PFSK-1 (cell line): ENCODE measurements around the gene C2orf80.
"Not testable (repeated sequence)": the region's sequence is repeated elsewhere in the genome, so short reads cannot be mapped to it uniquely, and the experiment has no call there.

ENCODE experiments used
- FOXP2 ChIP-seq: optimal IDR thresholded peaks from 2 replicates; pipeline ENCODE3; 2011; ENCODE audit warnings: borderline replicate concordance, control low read depth, inconsistent platforms; ENCODE audit not compliant: insufficient read depth; ENCODE audit errors: extremely low read length, extremely low read depth
- POLR2AphosphoS5 ChIP-seq: IDR thresholded peaks from 2 replicates; pipeline ENCODE4 v1.6.1; 2012; ENCODE audit warnings: low read depth, mild to moderate bottlenecking, control low read depth, low read length, moderate library complexity
- SIN3A ChIP-seq: IDR thresholded peaks from 2 replicates; pipeline ENCODE4 v1.6.1; 2012; ENCODE audit warnings: mild to moderate bottlenecking, low read length, moderate library complexity, borderline replicate concordance; ENCODE audit not compliant: insufficient read depth
- TAF1 ChIP-seq: IDR thresholded peaks from 2 replicates; pipeline ENCODE4 v1.6.1; 2012; ENCODE audit warnings: low read length, control low read depth, borderline replicate concordance; ENCODE audit not compliant: insufficient read depth
- TF ChIP-seq, protein P1 (sequence below), 2 experiments: IDR thresholded peaks; 2 replicates each; pipeline versions ENCODE4 v1.6.1 to v1.8.0; 2011 to 2012; ENCODE audit warnings: low read depth in 2 of 2, low read length in 2 of 2, control low read depth in 1 of 2, inconsistent platforms in 1 of 2, mild to moderate bottlenecking in 1 of 2, moderate library complexity in 1 of 2; ENCODE audit not compliant: insufficient read depth in 1 of 2

Gene C2orf80

DNA sequence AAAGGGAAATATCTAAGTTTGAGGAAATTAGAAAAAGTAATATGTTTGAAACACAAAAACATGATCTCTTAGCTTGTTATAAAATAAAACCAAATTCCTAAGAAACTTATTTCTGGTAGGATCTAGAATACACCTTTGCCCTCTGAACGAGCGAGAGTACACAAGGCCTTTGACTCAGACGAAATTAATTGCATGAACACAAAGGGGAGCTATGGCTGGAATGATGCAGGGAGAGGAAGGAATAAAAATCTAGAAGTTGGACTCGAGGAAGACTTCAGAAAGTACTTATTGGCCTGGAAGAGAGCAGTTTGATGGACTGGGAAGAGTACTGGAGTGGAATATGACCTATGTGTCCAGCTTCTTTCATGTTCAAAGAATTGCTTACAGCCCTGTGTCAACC, 64.6 kb downstream of the C2orf80 start:
- TF ChIP-seq, protein P1, sequence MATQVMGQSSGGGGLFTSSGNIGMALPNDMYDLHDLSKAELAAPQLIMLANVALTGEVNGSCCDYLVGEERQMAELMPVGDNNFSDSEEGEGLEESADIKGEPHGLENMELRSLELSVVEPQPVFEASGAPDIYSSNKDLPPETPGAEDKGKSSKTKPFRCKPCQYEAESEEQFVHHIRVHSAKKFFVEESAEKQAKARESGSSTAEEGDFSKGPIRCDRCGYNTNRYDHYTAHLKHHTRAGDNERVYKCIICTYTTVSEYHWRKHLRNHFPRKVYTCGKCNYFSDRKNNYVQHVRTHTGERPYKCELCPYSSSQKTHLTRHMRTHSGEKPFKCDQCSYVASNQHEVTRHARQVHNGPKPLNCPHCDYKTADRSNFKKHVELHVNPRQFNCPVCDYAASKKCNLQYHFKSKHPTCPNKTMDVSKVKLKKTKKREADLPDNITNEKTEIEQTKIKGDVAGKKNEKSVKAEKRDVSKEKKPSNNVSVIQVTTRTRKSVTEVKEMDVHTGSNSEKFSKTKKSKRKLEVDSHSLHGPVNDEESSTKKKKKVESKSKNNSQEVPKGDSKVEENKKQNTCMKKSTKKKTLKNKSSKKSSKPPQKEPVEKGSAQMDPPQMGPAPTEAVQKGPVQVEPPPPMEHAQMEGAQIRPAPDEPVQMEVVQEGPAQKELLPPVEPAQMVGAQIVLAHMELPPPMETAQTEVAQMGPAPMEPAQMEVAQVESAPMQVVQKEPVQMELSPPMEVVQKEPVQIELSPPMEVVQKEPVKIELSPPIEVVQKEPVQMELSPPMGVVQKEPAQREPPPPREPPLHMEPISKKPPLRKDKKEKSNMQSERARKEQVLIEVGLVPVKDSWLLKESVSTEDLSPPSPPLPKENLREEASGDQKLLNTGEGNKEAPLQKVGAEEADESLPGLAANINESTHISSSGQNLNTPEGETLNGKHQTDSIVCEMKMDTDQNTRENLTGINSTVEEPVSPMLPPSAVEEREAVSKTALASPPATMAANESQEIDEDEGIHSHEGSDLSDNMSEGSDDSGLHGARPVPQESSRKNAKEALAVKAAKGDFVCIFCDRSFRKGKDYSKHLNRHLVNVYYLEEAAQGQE (IDR thresholded peaks at IDR 0.05; ENCODE audit: insufficient read depth in 1 of 2, low read depth in 2 of 2, low read length in 2 of 2) = no peak
- no peak for TF ChIP-seq TAF1
- TF ChIP-seq FOXP2 = no peak
- no peak for TF ChIP-seq POLR2AphosphoS5
- no peak for TF ChIP-seq SIN3A

DNA sequence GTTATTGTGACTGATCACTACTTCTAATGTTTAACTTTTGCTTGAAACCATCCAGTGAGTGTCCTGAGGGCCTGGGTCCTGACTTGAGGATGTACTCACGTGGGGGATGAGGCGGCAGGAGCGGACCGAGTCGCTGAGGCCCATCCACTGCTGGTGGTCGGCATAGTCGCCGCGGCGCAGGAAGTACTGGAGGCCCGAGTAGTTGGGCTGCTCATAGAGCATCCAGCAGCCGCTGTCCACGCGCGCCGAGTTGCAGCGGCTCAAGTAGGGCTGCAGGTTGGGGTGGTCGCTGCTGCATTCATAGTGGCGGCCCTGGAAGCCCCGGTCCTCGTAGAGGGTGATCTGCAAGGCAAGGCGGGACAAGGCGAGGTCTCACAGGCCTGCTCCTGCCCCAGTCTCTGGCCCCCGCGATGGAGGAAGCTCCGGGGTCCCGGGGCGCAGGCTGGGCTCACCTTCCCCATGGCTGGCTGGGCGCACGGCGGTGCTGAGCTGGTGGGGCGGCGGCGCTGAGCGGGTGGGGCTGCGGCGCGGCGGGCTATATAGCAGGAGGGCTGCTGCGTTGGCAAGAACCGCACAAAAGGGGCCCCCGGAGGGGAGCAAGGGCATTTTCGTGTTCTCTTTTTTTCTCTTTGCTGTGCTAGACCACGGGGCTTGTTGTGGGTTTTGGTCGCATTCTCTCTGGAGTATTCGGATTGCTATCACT, 65.7 kb downstream of the C2orf80 start, which contains the start of gene CRYGD:
Gene CRYGD (minus strand): TSS at position 512 of the 703 bp plus-strand sequence. CDS start 51 bp downstream, at position 461.
- TF ChIP-seq TAF1, POLR2AphosphoS5, FOXP2: not testable (repeated sequence)

DNA sequence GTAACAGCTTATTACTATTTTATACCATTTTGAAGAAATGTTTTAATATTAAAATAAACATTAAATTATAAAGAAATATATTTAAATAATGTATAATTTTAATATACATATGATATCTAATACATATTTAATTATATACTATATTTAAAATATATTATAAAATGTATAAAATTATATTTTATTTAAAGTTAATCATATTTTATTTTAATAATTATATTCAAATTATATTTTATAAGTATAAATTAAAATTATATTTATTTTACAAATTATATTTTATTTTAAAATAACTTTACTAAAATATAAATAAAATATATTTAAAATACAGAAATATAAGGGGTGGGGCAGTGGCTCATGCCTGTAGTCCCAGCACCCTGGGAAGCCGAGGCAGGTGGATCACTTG, 67.6 kb downstream of the C2orf80 start:
- TF ChIP-seq SIN3A = no peak
- TF ChIP-seq FOXP2 = no peak

DNA sequence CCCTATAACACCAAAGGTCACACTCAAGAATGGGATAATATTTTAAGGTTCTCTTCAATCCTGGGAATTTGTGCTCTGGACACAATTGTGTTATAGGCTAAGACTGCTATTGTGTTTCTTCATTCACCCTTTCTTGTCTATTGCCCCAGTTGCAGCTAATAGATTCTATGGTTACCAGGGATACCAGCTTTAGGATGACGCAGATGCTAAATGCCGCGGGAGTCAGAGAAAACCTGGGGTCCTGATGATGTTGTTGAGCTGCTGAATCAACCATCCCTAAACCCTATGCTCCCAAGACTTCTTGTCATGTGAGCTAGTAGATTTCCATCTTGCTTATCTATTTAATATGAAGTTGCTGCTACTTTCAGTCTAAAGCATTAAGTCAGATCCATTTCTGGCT, 70.9 kb downstream of the C2orf80 start:
- TF ChIP-seq, protein P1 (IDR thresholded peaks at IDR 0.05; ENCODE audit: insufficient read depth in 1 of 2, low read depth in 2 of 2, low read length in 2 of 2) = no peak
- no peak for TF ChIP-seq FOXP2
- no peak for TF ChIP-seq POLR2AphosphoS5
- no peak for TF ChIP-seq TAF1
- no peak for TF ChIP-seq SIN3A
